ENCODE results near the gene GLRA1.

DNA sequence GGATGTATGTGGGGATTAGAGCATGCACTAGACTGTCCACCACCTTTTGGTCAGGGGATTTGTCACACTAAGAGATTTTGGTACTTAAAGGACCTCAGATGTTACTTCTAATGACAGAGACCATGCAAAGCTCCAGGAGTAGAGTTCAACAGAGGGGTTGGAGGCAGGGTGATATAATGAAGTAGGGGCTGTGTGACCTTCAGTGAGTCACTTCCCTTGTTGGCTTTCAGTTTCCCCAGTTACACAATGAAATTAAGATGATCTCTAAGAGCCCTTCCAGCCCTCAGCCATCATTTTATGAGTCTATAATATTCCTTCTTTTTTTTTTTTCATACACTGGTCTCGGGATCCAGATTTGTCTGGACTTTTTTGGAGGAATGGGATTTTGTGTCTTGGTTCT is 26.8 kb downstream of the GLRA1 start:
- TF ChIP-seq POLR2A (IDR thresholded peaks at IDR 0.05) (no peak), POLR2AphosphoS5 (IDR thresholded peaks at IDR 0.05) (no peak)
- TF ChIP-seq, protein P1, sequence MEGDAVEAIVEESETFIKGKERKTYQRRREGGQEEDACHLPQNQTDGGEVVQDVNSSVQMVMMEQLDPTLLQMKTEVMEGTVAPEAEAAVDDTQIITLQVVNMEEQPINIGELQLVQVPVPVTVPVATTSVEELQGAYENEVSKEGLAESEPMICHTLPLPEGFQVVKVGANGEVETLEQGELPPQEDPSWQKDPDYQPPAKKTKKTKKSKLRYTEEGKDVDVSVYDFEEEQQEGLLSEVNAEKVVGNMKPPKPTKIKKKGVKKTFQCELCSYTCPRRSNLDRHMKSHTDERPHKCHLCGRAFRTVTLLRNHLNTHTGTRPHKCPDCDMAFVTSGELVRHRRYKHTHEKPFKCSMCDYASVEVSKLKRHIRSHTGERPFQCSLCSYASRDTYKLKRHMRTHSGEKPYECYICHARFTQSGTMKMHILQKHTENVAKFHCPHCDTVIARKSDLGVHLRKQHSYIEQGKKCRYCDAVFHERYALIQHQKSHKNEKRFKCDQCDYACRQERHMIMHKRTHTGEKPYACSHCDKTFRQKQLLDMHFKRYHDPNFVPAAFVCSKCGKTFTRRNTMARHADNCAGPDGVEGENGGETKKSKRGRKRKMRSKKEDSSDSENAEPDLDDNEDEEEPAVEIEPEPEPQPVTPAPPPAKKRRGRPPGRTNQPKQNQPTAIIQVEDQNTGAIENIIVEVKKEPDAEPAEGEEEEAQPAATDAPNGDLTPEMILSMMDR (IDR thresholded peaks at IDR 0.05 in 8 of 11, conservative IDR thresholded peaks at IDR 0.05 in 3 of 11) = no peak
